Activated B cell treated with CpG ODN at 0.5 μM for 24 hours (primary cell): ENCODE measurements around the gene PSMB9. TPM values are rescaled to one million over a fixed set of nuclear protein-coding genes. Genes with fewer than 3 reads are reported as not detected.
A peak's percentile ranks its signal among the peaks of the same experiment; 100 is the strongest.

Experiments
- ATAC-seq: fragments of 200-7000 bp; cut with Tn5 transposase; one replicate; pipeline ENCODE4 v1.10.0; 2021; ENCODE audit warnings: low read depth, mild to moderate bottlenecking, moderate library complexity
- CTCF ChIA-PET: fragments of 350-600 bp; sonication (Branson Sonifier 250); formaldehyde crosslinking; loops from one replicate; lab custom pipeline; 2021; ENCODE audit warnings: antibody characterized with exemption; lab: Charles Lee
- POLR2A ChIA-PET: fragments of 350-600 bp; sonication (Branson Sonifier 250); formaldehyde crosslinking; loops from one replicate; lab custom pipeline; 2021; ENCODE audit warnings: antibody characterized with exemption; lab: Charles Lee
- DNase-seq: peaks from one replicate; pipeline ENCODE4 v3.0.0; 2022
- H3K27ac Mint-ChIP-seq: one replicate; pipeline ENCODE4 v1.8.0; 2020; ENCODE audit warnings: mixed read lengths
- H3K27me3 Mint-ChIP-seq: one replicate; pipeline ENCODE4 v1.8.0; 2021; ENCODE audit warnings: mixed read lengths
- H3K36me3 Mint-ChIP-seq: one replicate; pipeline ENCODE4 v1.8.0; 2021; ENCODE audit warnings: low read depth, mixed read lengths
- H3K4me1 Mint-ChIP-seq: one replicate; pipeline ENCODE4 v1.8.0; 2021; ENCODE audit warnings: mixed read lengths
- H3K4me3 Mint-ChIP-seq: one replicate; pipeline ENCODE4 v1.8.0; 2020; ENCODE audit warnings: mild to moderate bottlenecking, mixed read lengths
- H3K9me3 Mint-ChIP-seq: one replicate; pipeline ENCODE4 v1.8.0; 2020; ENCODE audit warnings: mixed read lengths
- CTCF ChIP-seq: fragments of 200-600 bp; IDR thresholded peaks from one replicate; pipeline ENCODE4 v1.8.0; 2022; ENCODE audit warnings: antibody characterized with exemption, mild to moderate bottlenecking
- intact Hi-C: fragments of 100-400 bp; cut with micrococcal nuclease; formaldehyde crosslinking; loops from one replicate; pipeline ENCODE4 v1.15.1; 2024
- total RNA-seq: library from RNA; stranded (reverse); gene quantifications from 2 replicates; pipeline ENCODE4 v1.2.3, GENCODE V29; 2022

The PSMB9 gene
- total RNA-seq, 1 donor from 2014 or later = 198 TPM

GRCh38 chr6:32844839-32845383 lies 9.1 kb upstream of the PSMB9 start:
- ChIA-PET POLR2A (interaction anchor here (0.5 to 11.9 kb wide), 61 partner anchors 13 to 1049 kb away, joined by 3 to 904 read pairs (median 5); partner anchors contain the start of genes AGPAT1, ATF6B, B3GALT4 and BRD2), CTCF (interaction anchor here (0.9 to 9.7 kb wide), 7 partner anchors 10 to 140 kb away, joined by 3 to 218 read pairs (median 5); partner anchors contain the start of genes HLA-DMA, PSMB9 and TAP1)
- no peaks in the 10 kb centered on the region for H3K27me3 Mint-ChIP-seq
- DNase-seq (no peak), ATAC-seq (no peak)
- peak overlapping the region; percentile 99 for H3K4me3 Mint-ChIP-seq
- peaks cover 89% of the 10 kb centered on the region for H3K4me1 Mint-ChIP-seq
- no peak for TF ChIP-seq CTCF
- intact Hi-C loops = loop anchor here (1.0 to 5.0 kb wide), 4 partner anchors 8 to 572 kb away; partner anchors contain the start of genes CUTA, HLA-DMB and TAP1
- peak overlapping the region; percentile 100 for H3K27ac Mint-ChIP-seq
- H3K36me3 Mint-ChIP-seq = peaks cover 97% of the 10 kb centered on the region
- H3K9me3 Mint-ChIP-seq = no peaks in the 10 kb centered on the region

- peaks cover 97% of the 10 kb centered on the region for H3K36me3 Mint-ChIP-seq
- peak overlapping the region; percentile 100 for H3K27ac Mint-ChIP-seq
- ChIA-PET POLR2A (interaction anchor here (0.5 to 11.9 kb wide), 52 partner anchors 13 to 874 kb away, joined by 3 to 904 read pairs (median 5); partner anchors contain the start of genes B3GALT4, BRD2, DXO and HLA-DMA), CTCF (interaction anchor here (0.9 to 9.7 kb wide), 7 partner anchors 9 to 139 kb away, joined by 3 to 218 read pairs (median 5); partner anchors contain the start of genes HLA-DMA, PSMB9 and TAP1)
- H3K4me1 Mint-ChIP-seq = peaks cover 89% of the 10 kb centered on the region
- no peaks in the 10 kb centered on the region for H3K9me3 Mint-ChIP-seq
- H3K4me3 Mint-ChIP-seq = peak overlapping the region; percentile 99
- DNase-seq = peak; percentile 50
- intact Hi-C loops = no loop called here
- H3K27me3 Mint-ChIP-seq = no peaks in the 10 kb centered on the region
- no peak for TF ChIP-seq CTCF
- ATAC-seq = no peak
Measured at GRCh38 chr6:32845384-32845884, 8.6 kb upstream of the PSMB9 start.

GRCh38 chr6:32847004-32847403 lies 7.0 kb upstream of the PSMB9 start:
- intact Hi-C loops = no loop called here
- no peak for TF ChIP-seq CTCF
- Mint-ChIP-seq H3K9me3 (no peaks in the 10 kb centered on the region), H3K27me3 (no peaks in the 10 kb centered on the region), H3K36me3 (peaks cover 97% of the 10 kb centered on the region), H3K27ac (peak overlapping the region; percentile 100), H3K4me3 (peak overlapping the region; percentile 99), H3K4me1 (peaks cover 89% of the 10 kb centered on the region)
- POLR2A ChIA-PET = interaction anchor here (2.1 to 11.9 kb wide), 7 partner anchors 9 to 137 kb away, joined by 9 to 904 read pairs (median 18); partner anchors contain the start of genes BRD2, PSMB9, TAP1 and TAP2
- CTCF ChIA-PET = interaction anchor here (4.2 kb wide), 1 partner anchor 21 kb away, joined by 29 read pairs; no protein-coding TSS in a partner anchor
- ATAC-seq (no peak), DNase-seq (no peak)

GRCh38 chr6:32847795-32848194 lies 6.2 kb upstream of the PSMB9 start:
- no peak for TF ChIP-seq CTCF
- Mint-ChIP-seq H3K27me3 (no peaks in the 10 kb centered on the region), H3K27ac (peak overlapping the region; percentile 100), H3K4me1 (peaks cover 89% of the 10 kb centered on the region), H3K36me3 (peaks cover 97% of the 10 kb centered on the region), H3K9me3 (no peaks in the 10 kb centered on the region), H3K4me3 (peak overlapping the region; percentile 99)
- CTCF ChIA-PET = interaction anchor here (4.2 kb wide), 1 partner anchor 20 kb away, joined by 29 read pairs; no protein-coding TSS in a partner anchor
- ATAC-seq (no peak), DNase-seq (no peak)
- POLR2A ChIA-PET = interaction anchor here (2.1 to 11.9 kb wide), 3 partner anchors 10 to 28 kb away, joined by 9 to 904 read pairs (median 23); partner anchors contain the start of genes PSMB9, TAP1 and TAP2
- intact Hi-C loops = no loop called here

GRCh38 chr6:32849126-32849525 lies 4.9 kb upstream of the PSMB9 start:
- intact Hi-C loops = no loop called here
- Mint-ChIP-seq H3K4me1 (peaks cover 82% of the 10 kb centered on the region), H3K4me3 (peak overlapping the region; percentile 28), H3K27me3 (no peaks in the 10 kb centered on the region), H3K9me3 (no peaks in the 10 kb centered on the region), H3K36me3 (peaks cover 95% of the 10 kb centered on the region), H3K27ac (peak overlapping the region; percentile 50)
- ChIA-PET POLR2A (interaction anchor here (0.7 to 3.2 kb wide), 5 partner anchors 10 to 671 kb away, joined by 3 to 27 read pairs (median 4); partner anchors contain the start of genes HLA-DRA and TAP2), CTCF (interaction anchor here (1.2 to 1.4 kb wide), 2 partner anchors 11 to 135 kb away, joined by 5 read pairs; partner anchors contain the start of gene TAP2)
- DNase-seq = no peak
- ATAC-seq = no peak
- TF ChIP-seq CTCF = no peak
